ENCODE measurements around the gene SAMD10.

GRCh38 chr20:63924241-63924640 is 55.2 kb downstream of the SAMD10 start:
- TF ChIP-seq EZH2 (IDR thresholded peaks at IDR 0.05; ENCODE audit: borderline replicate concordance), result no peak
- TF ChIP-seq, protein P1, sequence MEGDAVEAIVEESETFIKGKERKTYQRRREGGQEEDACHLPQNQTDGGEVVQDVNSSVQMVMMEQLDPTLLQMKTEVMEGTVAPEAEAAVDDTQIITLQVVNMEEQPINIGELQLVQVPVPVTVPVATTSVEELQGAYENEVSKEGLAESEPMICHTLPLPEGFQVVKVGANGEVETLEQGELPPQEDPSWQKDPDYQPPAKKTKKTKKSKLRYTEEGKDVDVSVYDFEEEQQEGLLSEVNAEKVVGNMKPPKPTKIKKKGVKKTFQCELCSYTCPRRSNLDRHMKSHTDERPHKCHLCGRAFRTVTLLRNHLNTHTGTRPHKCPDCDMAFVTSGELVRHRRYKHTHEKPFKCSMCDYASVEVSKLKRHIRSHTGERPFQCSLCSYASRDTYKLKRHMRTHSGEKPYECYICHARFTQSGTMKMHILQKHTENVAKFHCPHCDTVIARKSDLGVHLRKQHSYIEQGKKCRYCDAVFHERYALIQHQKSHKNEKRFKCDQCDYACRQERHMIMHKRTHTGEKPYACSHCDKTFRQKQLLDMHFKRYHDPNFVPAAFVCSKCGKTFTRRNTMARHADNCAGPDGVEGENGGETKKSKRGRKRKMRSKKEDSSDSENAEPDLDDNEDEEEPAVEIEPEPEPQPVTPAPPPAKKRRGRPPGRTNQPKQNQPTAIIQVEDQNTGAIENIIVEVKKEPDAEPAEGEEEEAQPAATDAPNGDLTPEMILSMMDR (IDR thresholded peaks at IDR 0.05; ENCODE audit: poor library complexity), result no peak
- TF ChIP-seq EZH2phosphoT487 (IDR thresholded peaks at IDR 0.05; ENCODE audit: low read depth, severe bottlenecking, unreplicated experiment), result no peak

All from hepatocyte (in vitro differentiated cells).